Measurements from ENCODE around the gene CAPRIN1.

CAPRIN1 gene

GRCh38 chr11:34128824-34129223 lies 77.3 kb downstream of the CAPRIN1 start:
- Histone ChIP-seq H3K4me3 (replicated peaks; ENCODE audit: insufficient read depth, low read length) (no peak overlapping the region), H3K27me3 (ENCODE audit: insufficient read depth, poor library complexity, severe bottlenecking) (no peaks in the 10 kb centered on the region), H3K27ac (replicated peaks) (no peak overlapping the region)
- TF ChIP-seq CTCF (IDR thresholded peaks at IDR 0.05; ENCODE audit: insufficient read depth, low read length) (no peak), GABPA (IDR thresholded peaks at IDR 0.05; ENCODE audit: low read depth) (no peak)
- no peak for DNase-seq (ENCODE audit: low read depth in 1 of 2, low spot score in 1 of 2)

- no peak for DNase-seq (ENCODE audit: low read depth in 1 of 2, low spot score in 1 of 2)
- Histone ChIP-seq H3K27me3 (ENCODE audit: insufficient read depth, poor library complexity, severe bottlenecking) (no peaks in the 10 kb centered on the region), H3K27ac (replicated peaks) (no peak overlapping the region), H3K4me3 (replicated peaks; ENCODE audit: insufficient read depth, low read length) (no peak overlapping the region)
- TF ChIP-seq POLR2AphosphoS5 (IDR thresholded peaks at IDR 0.05; ENCODE audit: low read depth) = no peak
- no peak for TF ChIP-seq GABPA (IDR thresholded peaks at IDR 0.05; ENCODE audit: low read depth)
- TF ChIP-seq REST (IDR thresholded peaks at IDR 0.05; ENCODE audit: insufficient replicate concordance, low read depth) = no peak
- no peak for TF ChIP-seq SPI1 (IDR thresholded peaks at IDR 0.05; ENCODE audit: borderline replicate concordance, low read depth)
- TF ChIP-seq CTCF (IDR thresholded peaks at IDR 0.05; ENCODE audit: insufficient read depth, low read length) = no peak
Observed at GRCh38 chr11:34132261-34132965, 80.9 kb downstream of the CAPRIN1 start.

GRCh38 chr11:34134765-34135164 lies 83.2 kb downstream of the CAPRIN1 start:
- H3K27ac ChIP-seq (replicated peaks) = no peak overlapping the region
- TF ChIP-seq REST (IDR thresholded peaks at IDR 0.05; ENCODE audit: insufficient replicate concordance, low read depth) = no peak
- TF ChIP-seq SPI1 (IDR thresholded peaks at IDR 0.05; ENCODE audit: borderline replicate concordance, low read depth) = no peak
- no peak for TF ChIP-seq GABPA (IDR thresholded peaks at IDR 0.05; ENCODE audit: low read depth)
- TF ChIP-seq CTCF (IDR thresholded peaks at IDR 0.05; ENCODE audit: insufficient read depth, low read length) = no peak
- no peak for TF ChIP-seq POLR2AphosphoS5 (IDR thresholded peaks at IDR 0.05; ENCODE audit: low read depth)
- no peak for DNase-seq (ENCODE audit: low read depth in 1 of 2, low spot score in 1 of 2)
- H3K4me3 ChIP-seq (replicated peaks; ENCODE audit: insufficient read depth, low read length) = no peak overlapping the region
- no peaks in the 10 kb centered on the region for H3K27me3 ChIP-seq (ENCODE audit: insufficient read depth, poor library complexity, severe bottlenecking)

- no peak overlapping the region for H3K4me3 ChIP-seq (replicated peaks; ENCODE audit: insufficient read depth, low read length)
- TF ChIP-seq REST (IDR thresholded peaks at IDR 0.05; ENCODE audit: insufficient replicate concordance, low read depth) (no peak), CTCF (IDR thresholded peaks at IDR 0.05; ENCODE audit: insufficient read depth, low read length) (no peak), GABPA (IDR thresholded peaks at IDR 0.05; ENCODE audit: low read depth) (no peak), SPI1 (IDR thresholded peaks at IDR 0.05; ENCODE audit: borderline replicate concordance, low read depth) (no peak), POLR2AphosphoS5 (IDR thresholded peaks at IDR 0.05; ENCODE audit: low read depth) (no peak)
- no peak for DNase-seq (ENCODE audit: low read depth in 1 of 2, low spot score in 1 of 2)
Observed at GRCh38 chr11:34135439-34135838, 83.9 kb downstream of the CAPRIN1 start.

More at GRCh38 chr11:34135439-34135838, 83.9 kb downstream of the CAPRIN1 start:
- no peak overlapping the region for H3K27ac ChIP-seq (replicated peaks)
- no peaks in the 10 kb centered on the region for H3K27me3 ChIP-seq (ENCODE audit: insufficient read depth, poor library complexity, severe bottlenecking)

Data from HL-60 (cell line).